ENCODE data around the gene MTFR2. TPM values are rescaled to one million over a fixed set of nuclear protein-coding genes. Genes with fewer than 3 reads are reported as not detected.

MTFR2 gene
- total RNA-seq, 1 donor from 2014 or later: not detected

GRCh38 chr6:136192902-136193301, 57.2 kb downstream of the MTFR2 start:
- DNase-seq (ENCODE audit: low spot score in 2 of 2): no peak
- Histone ChIP-seq H3K4me1 (no peaks in the 10 kb centered on the region), H3K27me3 (no peaks in the 10 kb centered on the region), H3K36me3 (no peaks in the 10 kb centered on the region), H3K9me3 (no peaks in the 10 kb centered on the region), H3K27ac (no peak overlapping the region), H3K4me3 (no peak overlapping the region)
- TF ChIP-seq CTCF (IDR thresholded peaks at IDR 0.05): no peak
- intact Hi-C loops (cut with DNase I): no loop called here

- Histone ChIP-seq H3K4me3 (no peak overlapping the region), H3K27me3 (no peaks in the 10 kb centered on the region), H3K9me3 (no peaks in the 10 kb centered on the region), H3K36me3 (no peaks in the 10 kb centered on the region), H3K27ac (no peak overlapping the region), H3K4me1 (no peaks in the 10 kb centered on the region)
- DNase-seq (ENCODE audit: low spot score in 2 of 2): no peak
- intact Hi-C loops (cut with DNase I): no loop called here
- TF ChIP-seq CTCF (IDR thresholded peaks at IDR 0.05): no peak
Observed at GRCh38 chr6:136191606-136192312, 58.4 kb downstream of the MTFR2 start.

- no peak for DNase-seq (ENCODE audit: low spot score in 2 of 2)
- H3K4me3 ChIP-seq: no peak overlapping the region
- no peaks in the 10 kb centered on the region for H3K4me1 ChIP-seq
- no peaks in the 10 kb centered on the region for H3K27me3 ChIP-seq
- no peak for TF ChIP-seq CTCF (IDR thresholded peaks at IDR 0.05)
- no peaks in the 10 kb centered on the region for H3K36me3 ChIP-seq
- no peaks in the 10 kb centered on the region for H3K9me3 ChIP-seq
- H3K27ac ChIP-seq: no peak overlapping the region
- intact Hi-C loops (cut with DNase I): no loop called here
Observed at GRCh38 chr6:136189104-136189503, 61.0 kb downstream of the MTFR2 start.

DNA sequence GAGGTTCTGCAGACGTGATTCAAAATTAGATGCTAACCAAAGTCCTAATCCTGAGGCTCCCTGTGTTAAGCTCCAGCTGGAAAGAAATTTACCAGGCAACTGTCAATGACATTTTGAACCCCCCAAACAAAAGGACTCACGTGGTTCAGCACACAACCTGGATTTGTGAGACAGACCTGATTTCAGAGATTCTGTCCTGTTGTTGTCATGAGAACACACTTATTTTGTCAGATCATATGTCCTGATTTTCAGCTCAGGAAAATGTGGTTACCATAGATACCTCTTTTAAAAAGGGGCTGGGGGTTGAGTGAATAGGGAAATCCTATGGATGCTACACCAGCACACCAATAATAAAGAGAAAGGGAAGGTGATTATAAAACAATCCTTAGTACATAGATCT, 61.6 kb downstream of the MTFR2 start:
- TF ChIP-seq CTCF (IDR thresholded peaks at IDR 0.05): no peak
- Histone ChIP-seq H3K27ac (no peak overlapping the region), H3K4me1 (no peaks in the 10 kb centered on the region), H3K36me3 (no peaks in the 10 kb centered on the region), H3K4me3 (no peak overlapping the region), H3K9me3 (no peaks in the 10 kb centered on the region), H3K27me3 (no peaks in the 10 kb centered on the region)
- DNase-seq (ENCODE audit: low spot score in 2 of 2): no peak
- intact Hi-C loops (cut with DNase I): no loop called here

DNA sequence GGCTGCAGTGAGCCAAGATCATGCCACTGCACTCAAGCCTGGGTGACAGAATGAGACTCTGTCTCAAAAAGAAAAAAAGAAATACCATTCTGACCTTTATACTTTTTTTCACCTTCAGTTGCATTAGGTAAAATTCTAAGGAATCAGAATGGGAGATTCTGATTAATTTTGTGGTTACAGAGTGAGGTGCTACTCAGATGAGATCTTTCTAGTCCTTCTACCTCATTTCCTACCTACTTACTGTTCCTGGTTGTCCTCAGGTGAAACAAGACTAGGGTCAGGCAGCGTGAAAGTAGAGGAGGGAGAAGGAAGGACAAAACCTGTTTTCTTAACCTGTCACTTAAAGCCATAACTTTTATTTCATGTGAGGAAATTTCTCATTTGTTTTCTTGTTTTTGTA, 63.7 kb downstream of the MTFR2 start:
- DNase-seq (ENCODE audit: low spot score in 2 of 2): no peak
- TF ChIP-seq CTCF (IDR thresholded peaks at IDR 0.05): no peak
- no peaks in the 10 kb centered on the region for H3K4me1 ChIP-seq
- no peaks in the 10 kb centered on the region for H3K27me3 ChIP-seq
- no peak overlapping the region for H3K27ac ChIP-seq
- no peaks in the 10 kb centered on the region for H3K36me3 ChIP-seq
- H3K4me3 ChIP-seq: no peak overlapping the region
- no peaks in the 10 kb centered on the region for H3K9me3 ChIP-seq
- intact Hi-C loops (cut with DNase I): no loop called here

DNA sequence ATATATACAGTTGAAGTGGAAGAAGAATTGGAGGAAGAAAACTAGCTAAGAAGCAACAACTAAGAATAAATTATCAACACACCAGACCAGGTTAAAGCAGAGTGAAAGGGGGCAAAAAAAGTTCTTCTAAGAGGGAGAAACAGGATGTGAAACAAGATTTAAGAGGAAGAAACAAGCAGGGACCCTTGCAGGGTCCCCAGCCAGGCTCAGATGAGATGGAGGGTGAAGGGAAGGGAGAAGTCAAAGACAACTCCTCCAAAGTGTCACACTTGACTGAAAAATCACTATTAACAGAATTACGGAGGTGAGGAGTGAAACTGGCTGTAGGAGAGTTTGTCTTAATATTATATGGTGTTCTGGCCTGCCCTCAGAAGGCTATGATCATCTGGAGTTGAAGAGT, 65.4 kb downstream of the MTFR2 start:
- intact Hi-C loops (cut with DNase I): no loop called here
- H3K27me3 ChIP-seq: no peaks in the 10 kb centered on the region
- no peak overlapping the region for H3K4me3 ChIP-seq
- H3K36me3 ChIP-seq: no peaks in the 10 kb centered on the region
- no peaks in the 10 kb centered on the region for H3K4me1 ChIP-seq
- no peaks in the 10 kb centered on the region for H3K9me3 ChIP-seq
- H3K27ac ChIP-seq: no peak overlapping the region
- no peak for DNase-seq (ENCODE audit: low spot score in 2 of 2)
- TF ChIP-seq CTCF (IDR thresholded peaks at IDR 0.05): no peak
